HEK293 (cell line): Measurements from ENCODE around the gene DGKG.

Source experiments
- CTCF ChIP-seq: fragments of 450-650 bp; formaldehyde crosslinking; IDR thresholded peaks from 2 replicates; pipeline ENCODE4 v1.5.1; 2016; ENCODE audit warnings: missing biosample characterization, missing genetic modification characterization
- ELK4 ChIP-seq: IDR thresholded peaks from 2 replicates; pipeline ENCODE4 v1.6.1; 2011; ENCODE audit warnings: mild to moderate bottlenecking, low read depth, low read length, borderline replicate concordance
- HOXA7 ChIP-seq: sonication (generic); formaldehyde crosslinking; IDR thresholded peaks from 2 replicates; pipeline ENCODE4 v1.8.1; 2022; ENCODE audit warnings: missing genetic modification reagents, borderline replicate concordance
- KLF7 ChIP-seq: fragments of 450-650 bp; formaldehyde crosslinking; IDR thresholded peaks from 2 replicates; pipeline ENCODE4 v1.5.1; 2016; ENCODE audit warnings: missing biosample characterization, missing genetic modification characterization, borderline replicate concordance
- ZNF398 ChIP-seq: fragments of 450-650 bp; formaldehyde crosslinking; IDR thresholded peaks from 2 replicates; pipeline ENCODE4 v1.5.1; 2017; ENCODE audit warnings: missing biosample characterization, missing genetic modification characterization
- ZNF513 ChIP-seq: fragments of 450-650 bp; IDR thresholded peaks from 2 replicates; pipeline ENCODE4 v1.5.1; 2018; ENCODE audit warnings: missing biosample characterization, missing genetic modification characterization
- ZNF626 ChIP-seq: fragments of 450-650 bp; sonication (Bioruptor Pico); formaldehyde crosslinking; IDR thresholded peaks from 2 replicates; pipeline ENCODE4 v1.5.1; 2018; ENCODE audit warnings: missing biosample characterization, missing genetic modification characterization, inconsistent platforms
- ZSCAN30 ChIP-seq: fragments of 450-650 bp; IDR thresholded peaks from 2 replicates; pipeline ENCODE4 v1.5.1; 2018; ENCODE audit warnings: missing biosample characterization, mild to moderate bottlenecking, missing genetic modification characterization, moderate library complexity

- no peak for TF ChIP-seq CTCF (tag by site-specific recombination)
- no peak for TF ChIP-seq ELK4
- no peak for TF ChIP-seq ZNF398
- TF ChIP-seq ZNF626, result no peak
- no peak for TF ChIP-seq HOXA7
- no peak for TF ChIP-seq ZSCAN30 (tag by site-specific recombination)
- no peak for TF ChIP-seq KLF7 (tag by site-specific recombination)
- no peak for TF ChIP-seq ZNF513 (tag by site-specific recombination)
Measured at GRCh38 chr3:186184021-186184420, 178.0 kb downstream of the DGKG start.
